HG03521 (cell line): ENCODE data around the gene MRNIP.
"Not testable (repeated sequence)": the region's sequence is repeated elsewhere in the genome, so short reads cannot be mapped to it uniquely, and the experiment has no call there.

Experiments used
- ATAC-seq: cut with Tn5 transposase; IDR thresholded peaks from one replicate; pipeline ENCODE4 v1.9.1; 2021; ENCODE audit warnings: mild to moderate bottlenecking, moderate library complexity; ENCODE audit not compliant: unreplicated experiment

Gene MRNIP

DNA sequence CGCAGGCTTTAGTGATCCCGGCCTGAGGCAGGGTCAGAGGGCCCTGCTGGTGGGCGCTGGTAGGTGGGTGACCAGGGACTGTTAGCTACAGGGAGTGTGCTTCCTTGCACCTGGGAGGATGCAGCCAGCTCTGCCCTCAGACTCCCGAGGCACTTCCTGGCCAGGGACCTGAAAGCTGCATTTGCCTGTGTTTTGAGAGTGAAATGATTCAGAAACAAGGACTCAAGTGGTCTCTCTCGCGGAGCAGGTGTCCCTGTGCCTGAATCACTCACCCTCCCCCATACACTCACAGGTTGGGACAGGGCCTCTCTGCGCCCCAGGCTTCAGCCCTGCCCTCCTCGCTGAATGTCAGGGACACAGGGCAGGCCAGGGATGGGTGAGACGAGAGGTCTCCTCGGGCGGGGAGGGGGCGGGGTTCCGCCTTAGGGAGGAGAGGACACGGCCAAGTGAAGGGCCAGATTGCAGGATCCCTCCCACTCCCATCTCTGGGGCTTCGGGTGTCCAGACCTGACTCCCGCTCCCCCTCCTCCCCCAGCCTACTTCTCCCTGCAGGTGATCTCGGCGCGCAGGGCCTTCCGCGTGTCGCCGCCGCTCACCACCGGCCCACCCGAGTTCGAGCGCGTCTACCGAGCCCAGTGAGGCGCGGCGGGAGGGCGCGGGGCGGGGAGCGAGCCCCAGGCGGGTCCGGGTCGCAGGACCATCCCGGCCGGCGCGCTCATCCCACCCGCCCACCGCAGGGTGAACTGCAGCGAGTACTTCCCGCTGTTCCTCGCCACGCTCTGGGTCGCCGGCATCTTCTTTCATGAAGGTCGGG, 63.4 kb downstream of the MRNIP start:
- ATAC-seq: no peak

- no peak for ATAC-seq
These were observed 64.0 kb downstream of the MRNIP start for GRCh38 chr5:179794575-179794974.

DNA sequence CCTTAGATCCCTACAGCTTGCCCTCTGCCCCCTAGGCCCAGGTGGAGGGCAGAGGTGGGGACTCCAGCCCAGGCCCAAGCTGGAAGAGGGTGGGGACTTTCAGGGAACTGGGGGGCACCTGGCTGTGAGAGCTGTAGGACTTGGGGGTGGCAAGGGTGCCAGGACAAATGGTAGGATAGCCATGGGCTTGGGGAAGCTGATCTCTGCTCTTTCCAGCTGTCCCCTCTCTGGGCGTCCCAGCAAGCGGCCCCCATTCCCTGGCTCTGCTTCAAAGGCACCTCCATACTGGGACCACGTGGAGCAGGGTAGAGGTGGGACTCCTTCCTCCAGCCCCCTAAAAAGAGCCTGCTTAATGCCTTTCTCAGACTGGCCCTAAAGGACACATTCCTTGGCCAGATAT, 64.4 kb downstream of the MRNIP start:
- ATAC-seq: no peak

GRCh38 chr5:179793468-179794139, 65.0 kb downstream of the MRNIP start, which contains the start of gene LTC4S:
LTC4S (plus strand) TSS chr5:179793986; CDS start chr5:179794081, 95 bp downstream.
- no peak for ATAC-seq

DNA sequence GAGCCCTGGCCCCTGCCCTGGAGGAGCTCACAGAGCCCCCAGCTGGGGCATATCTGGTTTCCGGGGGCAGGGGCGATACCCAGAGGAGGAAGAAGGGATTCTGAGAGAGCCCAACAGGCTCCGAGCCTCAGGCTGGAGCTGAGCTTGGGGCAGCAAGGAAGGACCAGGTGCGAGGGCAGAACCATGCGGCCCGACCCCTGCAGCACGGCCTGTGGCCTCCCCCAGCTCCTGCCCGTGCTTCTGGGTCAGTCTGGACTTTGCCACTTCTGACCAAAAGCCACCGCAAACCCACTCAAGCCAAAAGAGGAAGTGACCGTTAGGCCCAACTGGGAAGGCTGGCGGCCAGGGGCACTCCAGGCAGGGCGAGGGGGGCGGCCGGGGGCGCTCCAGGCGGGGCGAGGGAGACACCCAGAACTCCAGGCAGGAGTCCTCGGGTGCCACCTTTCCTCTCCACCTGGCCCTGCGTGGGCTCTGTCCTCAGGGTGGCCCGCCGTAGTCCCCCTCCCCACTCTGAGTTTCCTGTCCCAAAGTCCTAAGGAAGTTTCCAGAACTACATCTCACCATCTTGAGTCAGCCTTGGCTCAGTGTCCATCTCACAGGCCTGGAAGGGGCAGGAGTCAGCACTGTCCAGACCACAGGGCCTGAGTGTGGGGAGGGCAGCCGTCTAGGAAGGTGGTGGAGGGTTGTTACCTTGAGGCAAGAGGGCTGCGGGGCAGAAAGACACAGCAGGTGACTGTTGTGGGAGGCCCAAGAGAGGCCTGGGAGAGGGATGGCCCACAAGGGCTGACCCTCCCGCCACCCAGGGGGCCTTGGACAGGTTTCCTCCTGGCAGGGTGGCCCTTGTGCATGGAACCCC, 65.8 kb downstream of the MRNIP start:
- ATAC-seq: no peak

GRCh38 chr5:179791881-179792611, 66.6 kb downstream of the MRNIP start:
- ATAC-seq: no peak

- ATAC-seq: not testable (repeated sequence)
These were observed 69.3 kb downstream of the MRNIP start for GRCh38 chr5:179789278-179789677.

DNA sequence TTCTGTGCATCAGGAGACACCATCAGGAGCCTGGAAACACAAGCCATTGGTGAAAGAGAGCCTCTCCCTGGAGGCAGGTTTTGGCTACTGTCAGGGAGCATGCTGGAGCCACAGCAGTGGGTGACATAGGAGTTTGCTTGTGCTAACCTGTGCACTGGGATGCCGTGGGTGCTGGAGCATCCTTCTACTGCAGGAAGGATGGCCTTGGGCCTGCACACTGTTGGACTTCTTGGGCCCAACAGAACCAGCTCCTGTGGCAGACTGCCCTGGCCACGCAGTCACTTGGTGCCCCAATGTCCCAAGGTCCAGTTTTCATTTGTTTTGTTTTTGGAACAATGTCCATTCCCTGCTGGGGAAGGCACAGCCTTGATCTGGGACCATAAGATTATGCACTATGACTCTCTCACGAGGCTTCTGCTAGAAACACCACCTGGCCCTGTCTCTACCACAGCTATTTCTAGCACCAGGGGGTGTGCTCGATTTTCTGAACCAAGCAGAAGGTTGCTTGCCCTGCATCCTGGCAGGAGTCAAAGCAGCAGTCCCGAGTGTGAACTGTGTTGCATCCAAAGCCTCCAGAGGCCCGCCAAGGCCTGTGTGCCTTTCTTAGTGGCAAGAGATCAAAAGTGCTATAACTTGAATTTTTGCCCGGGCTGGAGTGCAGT, 70.3 kb downstream of the MRNIP start:
- no peak for ATAC-seq
